ENCODE data around the gene RABGAP1L.

Gene RABGAP1L

GRCh38 chr1:174660476-174660875 is 501.2 kb downstream of the RABGAP1L start:
- no peak for DNase-seq (ENCODE audit: low read depth)
- TF ChIP-seq CTCF (IDR thresholded peaks at IDR 0.05; ENCODE audit: low read depth, low read length, missing control alignments): no peak
- in situ Hi-C loops (cut with HindIII; ENCODE audit: low sequenced_read_pairs): no loop called here
- no peak overlapping the region for H3K4me3 ChIP-seq (ENCODE audit: low read depth, low read length)

- in situ Hi-C loops (cut with HindIII; ENCODE audit: low sequenced_read_pairs): no loop called here
- no peak overlapping the region for H3K4me3 ChIP-seq (ENCODE audit: low read depth, low read length)
- no peak for TF ChIP-seq CTCF (IDR thresholded peaks at IDR 0.05; ENCODE audit: low read depth, low read length, missing control alignments)
- DNase-seq (ENCODE audit: low read depth): no peak
Observed at GRCh38 chr1:174663358-174663757, 504.0 kb downstream of the RABGAP1L start.

- no peak for DNase-seq (ENCODE audit: low read depth)
- TF ChIP-seq CTCF (IDR thresholded peaks at IDR 0.05; ENCODE audit: low read depth, low read length, missing control alignments): no peak
- in situ Hi-C loops (cut with HindIII; ENCODE audit: low sequenced_read_pairs): no loop called here
- H3K4me3 ChIP-seq (ENCODE audit: low read depth, low read length): no peak overlapping the region
Observed at GRCh38 chr1:174666248-174666647, 506.9 kb downstream of the RABGAP1L start.

- in situ Hi-C loops (cut with HindIII; ENCODE audit: low sequenced_read_pairs): no loop called here
- no peak for DNase-seq (ENCODE audit: low read depth)
- H3K4me3 ChIP-seq (ENCODE audit: low read depth, low read length): no peak overlapping the region
- no peak for TF ChIP-seq CTCF (IDR thresholded peaks at IDR 0.05; ENCODE audit: low read depth, low read length, missing control alignments)
Observed at GRCh38 chr1:174671826-174672225, 512.5 kb downstream of the RABGAP1L start.

GRCh38 chr1:174676856-174677255 is 517.5 kb downstream of the RABGAP1L start:
- no peak overlapping the region for H3K4me3 ChIP-seq (ENCODE audit: low read depth, low read length)
- DNase-seq (ENCODE audit: low read depth): no peak
- no peak for TF ChIP-seq CTCF (IDR thresholded peaks at IDR 0.05; ENCODE audit: low read depth, low read length, missing control alignments)
- in situ Hi-C loops (cut with HindIII; ENCODE audit: low sequenced_read_pairs): no loop called here

- DNase-seq (ENCODE audit: low read depth): no peak
- no peak overlapping the region for H3K4me3 ChIP-seq (ENCODE audit: low read depth, low read length)
- in situ Hi-C loops (cut with HindIII; ENCODE audit: low sequenced_read_pairs): no loop called here
- TF ChIP-seq CTCF (IDR thresholded peaks at IDR 0.05; ENCODE audit: low read depth, low read length, missing control alignments): no peak
Observed at GRCh38 chr1:174678657-174679056, 519.3 kb downstream of the RABGAP1L start.

- no peak for TF ChIP-seq CTCF (IDR thresholded peaks at IDR 0.05; ENCODE audit: low read depth, low read length, missing control alignments)
- in situ Hi-C loops (cut with HindIII; ENCODE audit: low sequenced_read_pairs): loop anchor here (10.0 kb wide), 1 partner anchor 115 kb away; no protein-coding TSS in a partner anchor
Observed at GRCh38 chr1:174680101-174680500, 520.8 kb downstream of the RABGAP1L start.

More at GRCh38 chr1:174680101-174680500, 520.8 kb downstream of the RABGAP1L start:
- no peak overlapping the region for H3K4me3 ChIP-seq (ENCODE audit: low read depth, low read length)
- DNase-seq (ENCODE audit: low read depth): no peak
